IMR-90 (cell line): ENCODE measurements around the gene ZDHHC4. TPM values are rescaled to one million over a fixed set of nuclear protein-coding genes. Genes with fewer than 3 reads are reported as not detected.

Source experiments
- ATAC-seq: fragments of 200-7000 bp; cut with Tn5 transposase; 2 replicates; pipeline ENCODE4 v1.9.1; 2020; ENCODE audit warnings: low read depth, mild to moderate bottlenecking, moderate library complexity
- BruUV-seq: library from RNA; stranded (reverse); fragments of 400-500 nt; replicated peaks from 2 replicates; lab custom pipeline; 2021; lab: Mats Ljungman, UMichigan
- CTCF ChIA-PET: fragments of 300-600 bp; formaldehyde crosslinking; extraction: SDS; loops from one replicate; lab custom pipeline; 2021; ENCODE audit warnings: antibody characterized with exemption; lab: Yijun Ruan, JAX
- POLR2A ChIA-PET: fragments of 300-600 bp; sonication (Branson Sonifier 250); formaldehyde crosslinking; loops from one replicate; lab custom pipeline; 2022; ENCODE audit warnings: antibody characterized with exemption; ENCODE audit not compliant: unreplicated experiment; lab: Charles Lee
- DNase-seq: peaks from one replicate; pipeline ENCODE4 v3.0.0; 2013
- H2AFZ ChIP-seq: replicated peaks from 2 replicates; pipeline ENCODE3; 2013; ENCODE audit warnings: low read length, mild to moderate bottlenecking; ENCODE audit not compliant: poor library complexity
- H2AK5ac ChIP-seq: 2 replicates; pipeline ENCODE4 v1.6.1; 2013; ENCODE audit warnings: low read depth, low read length, inconsistent platforms
- H2AK9ac ChIP-seq: replicated peaks from 2 replicates; pipeline ENCODE3; 2013; ENCODE audit warnings: mild to moderate bottlenecking, low read depth, low read length, moderate library complexity; ENCODE audit not compliant: poor library complexity
- H2BK120ac ChIP-seq: 2 replicates; pipeline ENCODE4 v1.6.1; 2013; ENCODE audit warnings: low read depth, low read length, inconsistent platforms
- H2BK15ac ChIP-seq: 3 replicates; pipeline ENCODE4 v1.6.1; 2013; ENCODE audit warnings: low read depth, low read length, inconsistent platforms
- H2BK20ac ChIP-seq: 2 replicates; pipeline ENCODE4 v1.6.1; 2013; ENCODE audit warnings: low read depth, mild to moderate bottlenecking, inconsistent platforms, low read length, moderate library complexity
- H2BK5ac ChIP-seq: 2 replicates; pipeline ENCODE4 v1.6.1; 2013; ENCODE audit warnings: mild to moderate bottlenecking, low read depth, low read length, inconsistent platforms; ENCODE audit not compliant: poor library complexity, severe bottlenecking
- H3K14ac ChIP-seq: replicated peaks from 2 replicates; pipeline ENCODE4 v1.6.1; 2013; ENCODE audit warnings: low read depth, low read length, inconsistent platforms
- H3K18ac ChIP-seq: 2 replicates; pipeline ENCODE4 v1.6.1; 2013; ENCODE audit warnings: low read depth, low read length, control low read depth
- H3K23ac ChIP-seq: 2 replicates; pipeline ENCODE4 v1.6.1; 2013; ENCODE audit warnings: low read depth, low read length, inconsistent platforms
- H3K27ac ChIP-seq: 2 replicates; pipeline ENCODE4 v1.5.1; 2013; ENCODE audit warnings: mild to moderate bottlenecking, control low read depth, low read length; ENCODE audit not compliant: insufficient read depth
- H3K27me3 ChIP-seq: 2 replicates; pipeline ENCODE4 v1.6.1; 2013; ENCODE audit warnings: low read length; ENCODE audit not compliant: control insufficient read depth, insufficient read depth
- H3K36me3 ChIP-seq: 2 replicates; pipeline ENCODE4 v1.6.1; 2013; ENCODE audit warnings: low read length, mixed read lengths; ENCODE audit not compliant: control insufficient read depth, insufficient read depth
- H3K4ac ChIP-seq: 2 replicates; pipeline ENCODE4 v1.6.1; 2013; ENCODE audit warnings: low read depth, low read length, inconsistent platforms
- H3K4me1 ChIP-seq: 2 replicates; pipeline ENCODE4 v1.6.1; 2013; ENCODE audit warnings: low read length, mixed read lengths; ENCODE audit not compliant: control insufficient read depth, insufficient read depth
- H3K4me2 ChIP-seq: 2 replicates; pipeline ENCODE4 v1.6.1; 2013; ENCODE audit warnings: low read depth, mild to moderate bottlenecking, control low read depth, low read length, moderate library complexity
- H3K4me3 ChIP-seq: 2 replicates; pipeline ENCODE4 v1.5.1; 2013; ENCODE audit warnings: low read depth, mild to moderate bottlenecking, control low read depth, low read length, moderate library complexity; ENCODE audit not compliant: insufficient read depth
- H3K56ac ChIP-seq: 2 replicates; pipeline ENCODE4 v1.6.1; 2013; ENCODE audit warnings: low read length, inconsistent platforms; ENCODE audit not compliant: insufficient read depth; ENCODE audit errors: extremely low read depth
- H3K79me1 ChIP-seq, 2 experiments: 2 replicates each; pipeline ENCODE4 v1.6.1; 2013; ENCODE audit warnings: low read length in 2 of 2, inconsistent platforms in 1 of 2, low read depth in 1 of 2
- H3K9ac ChIP-seq: 2 replicates; pipeline ENCODE4 v1.6.1; 2013; ENCODE audit warnings: low read depth, low read length, control low read depth
- H3K9me1 ChIP-seq: 2 replicates; pipeline ENCODE4 v1.6.1; 2013; ENCODE audit warnings: low read length, inconsistent platforms; ENCODE audit not compliant: insufficient read depth
- H3K9me3 ChIP-seq: 2 replicates; pipeline ENCODE4 v1.6.1; 2013; ENCODE audit warnings: low read length; ENCODE audit not compliant: control insufficient read depth, insufficient read depth
- H4K20me1 ChIP-seq: 2 replicates; pipeline ENCODE4 v1.6.1; 2013; ENCODE audit warnings: low read length, inconsistent platforms; ENCODE audit not compliant: insufficient read depth
- H4K5ac ChIP-seq: 2 replicates; pipeline ENCODE4 v1.6.1; 2013; ENCODE audit warnings: mild to moderate bottlenecking, low read depth, low read length, control low read depth
- H4K8ac ChIP-seq, 2 experiments: 2 replicates each; pipeline ENCODE4 v1.6.1; 2013; ENCODE audit warnings: low read depth in 2 of 2, low read length in 2 of 2, control low read depth in 1 of 2, inconsistent platforms in 1 of 2
- H4K91ac ChIP-seq: 2 replicates; pipeline ENCODE4 v1.6.1; 2013; ENCODE audit warnings: low read depth, low read length, inconsistent platforms; ENCODE audit not compliant: insufficient read depth
- NFE2L2 ChIP-seq: fragments of 150-350 bp; IDR thresholded peaks from 2 replicates; pipeline ENCODE4 v1.6.1; 2016; ENCODE audit warnings: low read depth, mild to moderate bottlenecking, low read length
- POLR2A ChIP-seq: IDR thresholded peaks from 2 replicates; pipeline ENCODE4 v1.6.1; 2012; ENCODE audit warnings: mild to moderate bottlenecking, low read depth, low read length
- WGBS, 2 experiments: methylation state at CpG; one replicate each; pipeline versions ENCODE4 v1.1.5 to v1.1.7; 2013; ENCODE audit warnings: missing lambda C conversion rate in 2 of 2; ENCODE audit not compliant: insufficient read length in 1 of 2; ENCODE audit errors: extremely low coverage in 2 of 2; 5-methylcytosine and 5-hydroxymethylcytosine counted together
- dilution Hi-C: fragments of 300-500 bp; cut with HindIII; formaldehyde crosslinking; loops from one replicate; pipeline ENCODE4 v1.14.3; 2018; ENCODE audit warnings: low sequenced_read_pairs; ENCODE audit not compliant: unreplicated experiment
- in situ Hi-C: fragments of 300-500 bp; cut with MboI; formaldehyde crosslinking; loops from 3 replicates; pipeline ENCODE4 v1.14.3; 2019; ENCODE audit warnings: low sequenced_read_pairs, inconsistent platforms, mixed read lengths
- intact Hi-C: fragments of 100-400 bp; cut with micrococcal nuclease; formaldehyde crosslinking; loops from 2 replicates; pipeline ENCODE4 v1.10.0; 2022
- polyA plus RNA-seq, 3 experiments: library from polyadenylated mRNA; depleted of rRNA; stranded (reverse); fragments of >200 nt; gene quantifications; 2 replicates each; pipeline ENCODE4 v1.2.3, GENCODE V29; 2012; ENCODE audit warnings: low replicate concordance in 1 of 3
- total RNA-seq: library from RNA; depleted of rRNA; stranded (reverse); fragments of >200 nt; gene quantifications from 2 replicates; pipeline ENCODE4 v1.2.3, GENCODE V29; 2012
- TF ChIP-seq, protein P1 (sequence below): fragments of 150-350 bp; IDR thresholded peaks from 2 replicates; pipeline ENCODE4 v1.6.1; 2016; ENCODE audit warnings: low read depth, mild to moderate bottlenecking, low read length, moderate library complexity, borderline replicate concordance

The ZDHHC4 gene
- total and polyA plus RNA-seq, 2 of the 4 experiments (the other 2 are of a cell fraction): 43.9 to 58.3 TPM

DNA sequence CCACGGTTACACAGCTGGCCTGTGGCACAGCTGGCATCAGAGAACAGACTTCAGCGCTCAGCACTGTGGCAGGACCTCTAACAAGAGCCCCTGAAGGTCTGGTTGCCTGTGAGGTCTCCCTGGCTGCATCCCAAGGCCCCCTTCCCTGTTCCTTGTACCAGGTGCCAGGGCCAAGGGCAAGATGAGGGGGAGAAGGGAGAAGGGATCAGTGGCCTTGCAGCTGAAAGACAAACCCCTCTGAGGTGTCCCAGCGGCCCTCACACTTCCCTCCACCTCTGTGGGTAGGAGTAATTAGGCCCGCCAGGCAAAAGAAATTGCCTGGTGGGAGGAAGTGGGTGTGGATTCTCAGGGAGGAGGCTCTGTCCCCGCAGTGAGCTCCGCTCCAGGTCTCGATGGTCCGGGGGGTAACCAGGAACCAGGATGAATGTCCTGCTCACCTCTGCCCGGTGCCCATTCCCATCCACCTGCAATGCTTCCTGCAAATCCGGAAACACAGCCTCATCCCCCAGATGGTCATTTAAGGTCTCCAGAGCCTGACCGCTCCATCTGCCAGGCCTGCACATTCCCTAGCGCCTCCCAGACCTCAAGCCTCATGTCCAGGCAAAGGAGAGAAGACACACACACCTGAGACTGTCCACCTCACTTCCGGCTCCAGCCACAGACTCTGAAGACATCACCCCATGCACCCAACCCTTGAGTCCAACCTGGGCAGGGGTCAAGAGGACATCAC is 48.7 kb upstream of the ZDHHC4 start:
- Histone ChIP-seq H3K4me3 (no peak overlapping the region), H3K56ac (no peak overlapping the region), H3K4me1 (no peaks in the 10 kb centered on the region), H3K9me1 (no peaks in the 10 kb centered on the region), H3K9me3 (no peaks in the 10 kb centered on the region), H2BK15ac (no peak overlapping the region), H3K9ac (no peak overlapping the region), H2AK9ac (no peak overlapping the region), H3K27ac (no peak overlapping the region), H2AK5ac (no peak overlapping the region), H3K4ac (no peak overlapping the region), H4K20me1 (no peaks in the 10 kb centered on the region), H3K27me3 (peaks cover 58% of the 10 kb centered on the region), H2AFZ (no peak overlapping the region), H4K5ac (no peak overlapping the region), H2BK120ac (no peak overlapping the region), H3K14ac (no peak overlapping the region), H3K4me2 (no peak overlapping the region), H4K8ac (no peak overlapping the region), H2BK5ac (no peak overlapping the region), H4K91ac (no peak overlapping the region), H3K36me3 (no peaks in the 10 kb centered on the region), H3K79me1 (no peaks in the 10 kb centered on the region), H2BK20ac (no peak overlapping the region), H3K23ac (no peak overlapping the region), H3K18ac (no peak overlapping the region)
- BruUV-seq: no TSS peak
- DNase-seq (no peak), ATAC-seq (no peak)
- dilution Hi-C loops: no loop called here
- intact Hi-C loops: no loop called here
- in situ Hi-C loops: no loop called here
- TF ChIP-seq POLR2A (no peak), NFE2L2 (no peak)
- TF ChIP-seq, protein P1, sequence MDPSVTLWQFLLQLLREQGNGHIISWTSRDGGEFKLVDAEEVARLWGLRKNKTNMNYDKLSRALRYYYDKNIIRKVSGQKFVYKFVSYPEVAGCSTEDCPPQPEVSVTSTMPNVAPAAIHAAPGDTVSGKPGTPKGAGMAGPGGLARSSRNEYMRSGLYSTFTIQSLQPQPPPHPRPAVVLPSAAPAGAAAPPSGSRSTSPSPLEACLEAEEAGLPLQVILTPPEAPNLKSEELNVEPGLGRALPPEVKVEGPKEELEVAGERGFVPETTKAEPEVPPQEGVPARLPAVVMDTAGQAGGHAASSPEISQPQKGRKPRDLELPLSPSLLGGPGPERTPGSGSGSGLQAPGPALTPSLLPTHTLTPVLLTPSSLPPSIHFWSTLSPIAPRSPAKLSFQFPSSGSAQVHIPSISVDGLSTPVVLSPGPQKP: no peak
- WGBS, 2 experiments: 100% methylated on average over 2 of the region's 13 CpGs; no CpG with 5 or more reads in 1 of the 2 experiments
- POLR2A ChIA-PET: interaction anchor here (0.5 kb wide), 1 partner anchor 31 kb away, joined by 8 read pairs; no protein-coding TSS in a partner anchor
- CTCF ChIA-PET: no interaction called here
